NT2/D1 (cell line): ENCODE results near the gene VMO1.

Experiments
- SUZ12 ChIP-seq: IDR thresholded peaks from 2 replicates; pipeline ENCODE4 v1.6.1; 2011; ENCODE audit not compliant: insufficient read length, insufficient read depth; ENCODE audit errors: extremely low read depth
- YY1 ChIP-seq: IDR thresholded peaks from 2 replicates; pipeline ENCODE4 v1.6.1; 2011; ENCODE audit not compliant: insufficient read length, insufficient read depth
- ZNF274 ChIP-seq: IDR thresholded peaks from 2 replicates; pipeline ENCODE4 v1.6.1; 2011; ENCODE audit warnings: mild to moderate bottlenecking, low read depth, low read length

DNA sequence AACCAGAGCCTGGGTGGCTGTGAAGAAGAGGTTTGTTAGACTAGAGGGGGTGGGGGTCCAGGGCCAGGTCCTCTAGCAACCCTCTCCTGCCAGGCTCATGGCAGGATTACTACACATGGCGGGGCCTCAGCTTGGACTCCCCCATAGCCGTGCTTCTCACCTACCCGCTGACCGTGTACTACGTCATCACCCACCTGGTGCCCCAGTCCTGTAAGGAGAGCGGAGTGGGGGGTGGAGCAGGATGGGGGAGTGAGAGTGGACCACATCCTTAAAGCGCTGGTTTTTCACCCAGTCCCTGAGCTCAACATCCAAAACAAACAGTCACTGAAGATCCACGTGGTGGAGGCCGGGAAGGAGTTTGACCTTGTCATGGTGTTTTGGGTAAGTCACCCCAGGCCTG is 42.3 kb downstream of the VMO1 start:
- TF ChIP-seq SUZ12, result no peak
- TF ChIP-seq YY1, result no peak
- TF ChIP-seq ZNF274, result no peak
